VCaP (cell line): ENCODE data around the gene SORCS3.

Source experiments
- H3K27ac ChIP-seq: fragments of 450-650 bp; 2 replicates; pipeline ENCODE4 v1.5.1; 2017
- CTCF ChIP-seq: fragments of 450-650 bp; conservative IDR thresholded peaks from 2 replicates; pipeline ENCODE4 v1.5.1; 2017; ENCODE audit warnings: mild to moderate bottlenecking, moderate library complexity

The SORCS3 gene

GRCh38 chr10:104880624-104881398 is 239.7 kb downstream of the SORCS3 start:
- no peak for TF ChIP-seq CTCF
- H3K27ac ChIP-seq = no peak overlapping the region

- H3K27ac ChIP-seq = no peak overlapping the region
- no peak for TF ChIP-seq CTCF
Measured at GRCh38 chr10:104881740-104882139, 240.7 kb downstream of the SORCS3 start.

- TF ChIP-seq CTCF = no peak
- no peak overlapping the region for H3K27ac ChIP-seq
Measured at GRCh38 chr10:104892879-104893617, 252.0 kb downstream of the SORCS3 start.

GRCh38 chr10:104893701-104894100 is 252.6 kb downstream of the SORCS3 start:
- TF ChIP-seq CTCF = no peak

GRCh38 chr10:104894681-104895080 is 253.6 kb downstream of the SORCS3 start:
- no peak overlapping the region for H3K27ac ChIP-seq
- TF ChIP-seq CTCF = no peak

More at GRCh38 chr10:104893701-104894100, 252.6 kb downstream of the SORCS3 start:
- no peak overlapping the region for H3K27ac ChIP-seq

- TF ChIP-seq CTCF = no peak
- no peak overlapping the region for H3K27ac ChIP-seq
Measured at GRCh38 chr10:104895541-104895940, 254.5 kb downstream of the SORCS3 start.

- no peak for TF ChIP-seq CTCF
- no peak overlapping the region for H3K27ac ChIP-seq
Measured at GRCh38 chr10:104895981-104896380, 254.9 kb downstream of the SORCS3 start.
